HepG2 (cell line): ENCODE measurements around the gene UBXN2A. TPM values are rescaled to one million over a fixed set of nuclear protein-coding genes. Genes with fewer than 3 reads are reported as not detected.

Experiments
- HNRNPLL ChIP-seq: fragments of 200-400 bp; formaldehyde crosslinking; IDR thresholded peaks from 2 replicates; pipeline ENCODE4 v1.6.1; 2017; ENCODE audit warnings: mild to moderate bottlenecking, low read depth, low read length; ENCODE audit not compliant: poor library complexity, severe bottlenecking
- MTF2 ChIP-seq: sonication (generic); formaldehyde crosslinking; IDR thresholded peaks from 2 replicates; pipeline ENCODE4 v1.5.0; 2020; ENCODE audit warnings: missing genetic modification reagents, borderline replicate concordance
- SMARCC2 ChIP-seq: fragments of 450-650 bp; IDR thresholded peaks from 2 replicates; pipeline ENCODE4 v1.6.1; 2017; ENCODE audit warnings: antibody characterized with exemption, mild to moderate bottlenecking
- SP4 ChIP-seq: sonication (generic); formaldehyde crosslinking; IDR thresholded peaks from 2 replicates; pipeline ENCODE4 v1.8.1; 2023; ENCODE audit warnings: mild to moderate bottlenecking, missing genetic modification reagents
- SRSF4 ChIP-seq: fragments of 200-400 bp; formaldehyde crosslinking; IDR thresholded peaks from one replicate; pipeline ENCODE4 v1.6.1; 2018; ENCODE audit warnings: mild to moderate bottlenecking, low read depth, low read length, moderate library complexity; ENCODE audit not compliant: poor library complexity, severe bottlenecking
- ZNF34 ChIP-seq: sonication (generic); formaldehyde crosslinking; IDR thresholded peaks from 2 replicates; pipeline ENCODE4 v1.4.0; 2020; ENCODE audit warnings: mild to moderate bottlenecking, missing genetic modification reagents, borderline replicate concordance
- polyA plus RNA-seq, 8 experiments: library from polyadenylated mRNA; depleted of rRNA in 3 of 8; stranded (reverse) in 7 of 8; unstranded in 1 of 8; fragments of >200 nt; fragmentation: Illumina TruSeq in 4 of 8; extraction: Trizol in 4 of 8; gene quantifications; 2 replicates each; pipeline versions ENCODE4 v1.2.1 to v1.2.3, GENCODE V29; 2011 to 2016; ENCODE audit warnings: low read depth in 4 of 8, missing spikeins in 1 of 8, mixed read lengths in 1 of 8; ENCODE audit not compliant: insufficient read depth in 1 of 8
- total RNA-seq, 5 experiments: library from RNA; depleted of rRNA; stranded (reverse); fragments of >200 nt; fragmentation: Illumina TruSeq; extraction: Trizol; gene quantifications; 2 replicates each; pipeline ENCODE4 v1.2.3, GENCODE V29; 2016; ENCODE audit warnings: low read depth in 1 of 5
- TF ChIP-seq, protein P1 (sequence below): IDR thresholded peaks from 2 replicates; pipeline ENCODE4 v1.6.1; 2012; ENCODE audit warnings: inconsistent platforms
- TF ChIP-seq, protein P2 (sequence below): fragments of 450-650 bp; IDR thresholded peaks from 2 replicates; pipeline ENCODE4 v1.6.1; 2017
- TF ChIP-seq, protein P3 (sequence below), 2 experiments: sonication (generic) in 1 of 2; formaldehyde crosslinking in 1 of 2; IDR thresholded peaks; 2 replicates each; pipeline versions ENCODE4 v1.6.1 to v1.9.0; 2014 to 2022; ENCODE audit warnings: antibody characterized with exemption in 1 of 2, borderline replicate concordance in 1 of 2, inconsistent platforms in 1 of 2, low read depth in 1 of 2, missing genetic modification reagents in 1 of 2
- TF ChIP-seq, protein P4 (sequence below): sonication (generic); formaldehyde crosslinking; IDR thresholded peaks from 2 replicates; pipeline ENCODE4 v1.4.0; 2020; ENCODE audit warnings: missing genetic modification reagents
- TF ChIP-seq, protein P5 (sequence below): sonication (generic); formaldehyde crosslinking; IDR thresholded peaks from 2 replicates; pipeline ENCODE4 v1.4.0; 2020; ENCODE audit warnings: missing genetic modification reagents
- TF ChIP-seq, protein P6 (sequence below): sonication (generic); formaldehyde crosslinking; IDR thresholded peaks from 2 replicates; pipeline ENCODE4 v1.5.1; 2020; ENCODE audit warnings: missing genetic modification reagents, mild to moderate bottlenecking, borderline replicate concordance

Gene UBXN2A
- total and polyA plus RNA-seq, 2 of the 13 experiments (the other 11 are each of a cell fraction or from before 2014, with no cell fraction given): 8.3 to 20.9 TPM

DNA sequence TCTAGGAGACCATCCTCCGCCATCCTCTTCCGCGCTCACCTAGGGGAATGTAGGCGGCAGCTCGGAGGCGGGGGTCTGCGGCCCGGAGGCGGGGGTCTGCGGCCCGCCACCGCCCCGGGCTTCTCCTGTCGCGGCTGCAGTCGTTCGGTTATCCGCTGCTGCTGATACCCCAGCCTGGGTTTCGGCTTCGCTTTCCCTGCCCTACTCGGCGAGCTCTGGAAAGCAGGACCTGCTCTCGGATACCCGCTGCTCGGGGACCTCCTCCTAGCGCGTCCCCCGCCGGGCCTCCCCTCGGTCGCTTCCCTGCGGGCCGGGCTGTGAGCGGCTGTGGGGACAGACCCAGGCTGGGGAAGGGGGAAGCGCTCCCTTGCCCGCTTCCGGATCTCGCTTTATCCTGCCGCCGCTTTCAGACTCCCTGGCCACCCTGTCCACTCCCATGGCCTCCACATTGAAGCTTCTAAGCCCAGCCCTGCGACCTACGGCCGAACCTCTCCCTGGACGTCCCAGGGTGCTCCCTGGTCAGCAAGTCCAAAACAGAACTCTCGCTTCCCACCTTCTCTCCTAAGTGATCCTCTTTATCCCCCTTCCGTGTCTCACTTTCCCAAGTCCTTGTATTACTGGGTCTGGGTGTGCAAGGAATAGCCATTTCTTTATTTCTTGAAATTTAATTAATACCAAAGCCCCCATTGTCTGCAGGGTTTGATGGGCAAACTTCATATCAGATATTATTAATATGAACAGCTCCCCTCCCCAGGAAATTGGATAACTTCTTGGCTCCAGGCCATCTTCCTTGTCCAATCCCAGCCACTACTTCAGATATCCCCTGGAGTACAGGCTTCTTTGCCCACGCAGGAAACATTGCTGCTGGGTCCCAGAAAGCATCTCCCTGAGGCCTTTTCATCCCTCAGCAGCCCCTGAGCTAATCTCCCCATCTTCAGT, 110.0 kb downstream of the UBXN2A start (continued):
- peak; percentile 38; the same call in 1 of the 2 replicates for TF ChIP-seq MTF2 (CRISPR knock-in tag)
- TF ChIP-seq, protein P1, sequence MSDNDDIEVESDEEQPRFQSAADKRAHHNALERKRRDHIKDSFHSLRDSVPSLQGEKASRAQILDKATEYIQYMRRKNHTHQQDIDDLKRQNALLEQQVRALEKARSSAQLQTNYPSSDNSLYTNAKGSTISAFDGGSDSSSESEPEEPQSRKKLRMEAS: 0 out of 2 replicates have a peak, but pooled peaks have one; percentile 39
- no peak for TF ChIP-seq ZNF34 (CRISPR knock-in tag)
- TF ChIP-seq, protein P2, sequence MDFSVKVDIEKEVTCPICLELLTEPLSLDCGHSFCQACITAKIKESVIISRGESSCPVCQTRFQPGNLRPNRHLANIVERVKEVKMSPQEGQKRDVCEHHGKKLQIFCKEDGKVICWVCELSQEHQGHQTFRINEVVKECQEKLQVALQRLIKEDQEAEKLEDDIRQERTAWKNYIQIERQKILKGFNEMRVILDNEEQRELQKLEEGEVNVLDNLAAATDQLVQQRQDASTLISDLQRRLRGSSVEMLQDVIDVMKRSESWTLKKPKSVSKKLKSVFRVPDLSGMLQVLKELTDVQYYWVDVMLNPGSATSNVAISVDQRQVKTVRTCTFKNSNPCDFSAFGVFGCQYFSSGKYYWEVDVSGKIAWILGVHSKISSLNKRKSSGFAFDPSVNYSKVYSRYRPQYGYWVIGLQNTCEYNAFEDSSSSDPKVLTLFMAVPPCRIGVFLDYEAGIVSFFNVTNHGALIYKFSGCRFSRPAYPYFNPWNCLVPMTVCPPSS: no peak
- no peak for TF ChIP-seq SRSF4
- TF ChIP-seq, protein P3, sequence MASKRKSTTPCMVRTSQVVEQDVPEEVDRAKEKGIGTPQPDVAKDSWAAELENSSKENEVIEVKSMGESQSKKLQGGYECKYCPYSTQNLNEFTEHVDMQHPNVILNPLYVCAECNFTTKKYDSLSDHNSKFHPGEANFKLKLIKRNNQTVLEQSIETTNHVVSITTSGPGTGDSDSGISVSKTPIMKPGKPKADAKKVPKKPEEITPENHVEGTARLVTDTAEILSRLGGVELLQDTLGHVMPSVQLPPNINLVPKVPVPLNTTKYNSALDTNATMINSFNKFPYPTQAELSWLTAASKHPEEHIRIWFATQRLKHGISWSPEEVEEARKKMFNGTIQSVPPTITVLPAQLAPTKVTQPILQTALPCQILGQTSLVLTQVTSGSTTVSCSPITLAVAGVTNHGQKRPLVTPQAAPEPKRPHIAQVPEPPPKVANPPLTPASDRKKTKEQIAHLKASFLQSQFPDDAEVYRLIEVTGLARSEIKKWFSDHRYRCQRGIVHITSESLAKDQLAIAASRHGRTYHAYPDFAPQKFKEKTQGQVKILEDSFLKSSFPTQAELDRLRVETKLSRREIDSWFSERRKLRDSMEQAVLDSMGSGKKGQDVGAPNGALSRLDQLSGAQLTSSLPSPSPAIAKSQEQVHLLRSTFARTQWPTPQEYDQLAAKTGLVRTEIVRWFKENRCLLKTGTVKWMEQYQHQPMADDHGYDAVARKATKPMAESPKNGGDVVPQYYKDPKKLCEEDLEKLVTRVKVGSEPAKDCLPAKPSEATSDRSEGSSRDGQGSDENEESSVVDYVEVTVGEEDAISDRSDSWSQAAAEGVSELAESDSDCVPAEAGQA (IDR thresholded peaks at IDR 0.05; ENCODE audit: low read depth): no peak
- TF ChIP-seq, protein P3 (CRISPR knock-in tag; IDR thresholded peaks at IDR 0.05; ENCODE audit: borderline replicate concordance): no peak
- no peak for TF ChIP-seq SMARCC2
- no peak for TF ChIP-seq SP4 (CRISPR knock-in tag)
- no peak for TF ChIP-seq HNRNPLL
- TF ChIP-seq, protein P4, sequence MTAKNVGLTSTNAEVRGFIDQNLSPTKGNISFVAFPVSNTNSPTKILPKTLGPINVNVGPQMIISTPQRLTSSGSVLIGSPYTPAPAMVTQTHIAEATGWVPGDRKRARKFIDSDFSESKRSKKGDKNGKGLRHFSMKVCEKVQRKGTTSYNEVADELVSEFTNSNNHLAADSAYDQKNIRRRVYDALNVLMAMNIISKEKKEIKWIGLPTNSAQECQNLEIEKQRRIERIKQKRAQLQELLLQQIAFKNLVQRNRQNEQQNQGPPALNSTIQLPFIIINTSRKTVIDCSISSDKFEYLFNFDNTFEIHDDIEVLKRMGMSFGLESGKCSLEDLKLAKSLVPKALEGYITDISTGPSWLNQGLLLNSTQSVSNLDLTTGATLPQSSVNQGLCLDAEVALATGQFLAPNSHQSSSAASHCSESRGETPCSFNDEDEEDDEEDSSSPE: no peak
- TF ChIP-seq, protein P5, sequence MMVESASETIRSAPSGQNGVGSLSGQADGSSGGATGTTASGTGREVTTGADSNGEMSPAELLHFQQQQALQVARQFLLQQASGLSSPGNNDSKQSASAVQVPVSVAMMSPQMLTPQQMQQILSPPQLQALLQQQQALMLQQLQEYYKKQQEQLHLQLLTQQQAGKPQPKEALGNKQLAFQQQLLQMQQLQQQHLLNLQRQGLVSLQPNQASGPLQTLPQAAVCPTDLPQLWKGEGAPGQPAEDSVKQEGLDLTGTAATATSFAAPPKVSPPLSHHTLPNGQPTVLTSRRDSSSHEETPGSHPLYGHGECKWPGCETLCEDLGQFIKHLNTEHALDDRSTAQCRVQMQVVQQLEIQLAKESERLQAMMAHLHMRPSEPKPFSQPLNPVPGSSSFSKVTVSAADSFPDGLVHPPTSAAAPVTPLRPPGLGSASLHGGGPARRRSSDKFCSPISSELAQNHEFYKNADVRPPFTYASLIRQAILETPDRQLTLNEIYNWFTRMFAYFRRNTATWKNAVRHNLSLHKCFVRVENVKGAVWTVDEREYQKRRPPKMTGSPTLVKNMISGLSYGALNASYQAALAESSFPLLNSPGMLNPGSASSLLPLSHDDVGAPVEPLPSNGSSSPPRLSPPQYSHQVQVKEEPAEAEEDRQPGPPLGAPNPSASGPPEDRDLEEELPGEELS (CRISPR knock-in tag): peak; percentile 13; the same call in 1 of the 2 replicates
- TF ChIP-seq, protein P6, sequence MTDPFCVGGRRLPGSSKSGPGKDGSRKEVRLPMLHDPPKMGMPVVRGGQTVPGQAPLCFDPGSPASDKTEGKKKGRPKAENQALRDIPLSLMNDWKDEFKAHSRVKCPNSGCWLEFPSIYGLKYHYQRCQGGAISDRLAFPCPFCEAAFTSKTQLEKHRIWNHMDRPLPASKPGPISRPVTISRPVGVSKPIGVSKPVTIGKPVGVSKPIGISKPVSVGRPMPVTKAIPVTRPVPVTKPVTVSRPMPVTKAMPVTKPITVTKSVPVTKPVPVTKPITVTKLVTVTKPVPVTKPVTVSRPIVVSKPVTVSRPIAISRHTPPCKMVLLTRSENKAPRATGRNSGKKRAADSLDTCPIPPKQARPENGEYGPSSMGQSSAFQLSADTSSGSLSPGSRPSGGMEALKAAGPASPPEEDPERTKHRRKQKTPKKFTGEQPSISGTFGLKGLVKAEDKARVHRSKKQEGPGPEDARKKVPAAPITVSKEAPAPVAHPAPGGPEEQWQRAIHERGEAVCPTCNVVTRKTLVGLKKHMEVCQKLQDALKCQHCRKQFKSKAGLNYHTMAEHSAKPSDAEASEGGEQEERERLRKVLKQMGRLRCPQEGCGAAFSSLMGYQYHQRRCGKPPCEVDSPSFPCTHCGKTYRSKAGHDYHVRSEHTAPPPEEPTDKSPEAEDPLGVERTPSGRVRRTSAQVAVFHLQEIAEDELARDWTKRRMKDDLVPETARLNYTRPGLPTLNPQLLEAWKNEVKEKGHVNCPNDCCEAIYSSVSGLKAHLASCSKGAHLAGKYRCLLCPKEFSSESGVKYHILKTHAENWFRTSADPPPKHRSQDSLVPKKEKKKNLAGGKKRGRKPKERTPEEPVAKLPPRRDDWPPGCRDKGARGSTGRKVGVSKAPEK (CRISPR knock-in tag): no peak
